A549 (cell line): ENCODE data around the gene SF1. TPM values are rescaled to one million over a fixed set of nuclear protein-coding genes. Genes with fewer than 3 reads are reported as not detected.

Experiments used
- ATAC-seq, 2 experiments: fragments of 200-7000 bp in 1 of 2; fragments of >200 bp in 1 of 2; cut with Nextera tagmentation in 1 of 2; cut with Tn5 transposase in 1 of 2; 3 replicates each; pipeline versions ENCODE4 v1.8.0 to v1.9.1; 2018 to 2020; ENCODE audit warnings: mild to moderate bottlenecking in 1 of 2, moderate library complexity in 1 of 2
- CTCF ChIA-PET: fragments of 300-600 bp; sonication (Branson Sonifier 250); formaldehyde crosslinking; extraction: SDS; loops from one replicate; lab custom pipeline; 2021; ENCODE audit warnings: antibody characterized with exemption, inconsistent platforms; lab: Yijun Ruan, JAX
- POLR2A ChIA-PET: fragments of 350-600 bp; formaldehyde crosslinking; extraction: SDS; loops from one replicate; lab custom pipeline; 2021; ENCODE audit warnings: antibody characterized with exemption, inconsistent platforms; lab: Yijun Ruan, JAX
- DNase-seq, 2 experiments: peaks; one replicate each; pipeline versions ENCODE4 v3.0.0 to v3.0.0-alpha.2; 2011 to 2016; ENCODE audit warnings: low read depth in 1 of 2, low spot score in 1 of 2
- FAIRE-seq: peaks from 2 replicates; lab custom pipeline; 2011; peaks lifted over from hg19 to GRCh38; lab: Jason Lieb, UNC
- H3K27ac ChIP-seq, 2 experiments: fragments of >200 bp; sonication (Bioruptor Twin); formaldehyde crosslinking; 3 replicates each; pipeline ENCODE4 v1.5.1; 2016 to 2017
- H3K4me1 ChIP-seq: fragments of >200 bp; sonication (Bioruptor Twin); formaldehyde crosslinking; 3 replicates; pipeline ENCODE4 v1.6.1; 2016
- H3K4me2 ChIP-seq: fragments of >200 bp; sonication (Bioruptor Twin); formaldehyde crosslinking; 3 replicates; pipeline ENCODE4 v1.6.1; 2016
- H3K4me3 ChIP-seq: fragments of >200 bp; sonication (Bioruptor Twin); formaldehyde crosslinking; 3 replicates; pipeline ENCODE4 v1.5.1; 2016
- H3K9me3 ChIP-seq: fragments of >200 bp; sonication (Bioruptor Twin); formaldehyde crosslinking; 3 replicates; pipeline ENCODE4 v1.6.1; 2016
- BHLHE40 ChIP-seq: IDR thresholded peaks from 2 replicates; pipeline ENCODE4 v1.6.1; 2012; ENCODE audit warnings: low read depth, low read length, inconsistent platforms
- CBX8 ChIP-seq: fragments of 200-600 bp; sonication (generic); IDR thresholded peaks from 2 replicates; pipeline ENCODE4 v1.6.1; 2016
- CHD4 ChIP-seq: fragments of 200-600 bp; sonication (generic); IDR thresholded peaks from 2 replicates; pipeline ENCODE4 v1.6.1; 2016; ENCODE audit warnings: antibody characterized with exemption, mild to moderate bottlenecking, borderline replicate concordance
- CTCF ChIP-seq: fragments of >200 bp; sonication (Bioruptor Twin); formaldehyde crosslinking; IDR thresholded peaks from 3 replicates; pipeline ENCODE4 v1.5.1; 2016
- E2F6 ChIP-seq: IDR thresholded peaks from 2 replicates; pipeline ENCODE4 v1.6.1; 2012; ENCODE audit warnings: low read depth, borderline replicate concordance
- GATA3 ChIP-seq: IDR thresholded peaks from 2 replicates; pipeline ENCODE4 v1.6.1; 2012; ENCODE audit warnings: borderline replicate concordance
- HEYL ChIP-seq: fragments of 250-450 bp; sonication (Bioruptor Pico); IDR thresholded peaks from 2 replicates; pipeline ENCODE4 v1.8.0; 2021; ENCODE audit warnings: mild to moderate bottlenecking, moderate library complexity
- KDM5A ChIP-seq: fragments of 200-600 bp; sonication (generic); IDR thresholded peaks from 2 replicates; pipeline ENCODE4 v1.6.1; 2016; ENCODE audit warnings: antibody characterized with exemption, mild to moderate bottlenecking
- MAZ ChIP-seq: fragments of 150-350 bp; IDR thresholded peaks from 2 replicates; pipeline ENCODE4 v1.6.1; 2014; ENCODE audit warnings: antibody characterized with exemption, low read depth, low read length, borderline replicate concordance
- MYC ChIP-seq: IDR thresholded peaks from 2 replicates; pipeline ENCODE4 v1.6.1; 2012; ENCODE audit warnings: mild to moderate bottlenecking, inconsistent platforms, low read length, improper control_type of control experiment, borderline replicate concordance
- NFE2L2 ChIP-seq: fragments of 150-350 bp; conservative IDR thresholded peaks from 2 replicates; pipeline ENCODE4 v1.6.1; 2014; ENCODE audit warnings: low read length
- POLR2AphosphoS2 ChIP-seq: conservative IDR thresholded peaks from 2 replicates; pipeline ENCODE4 v1.6.1; 2012; ENCODE audit warnings: low read length, improper control_type of control experiment, inconsistent platforms
- RAD21 ChIP-seq, 2 experiments: fragments of >200 bp in 1 of 2; sonication (Bioruptor Twin) in 1 of 2; formaldehyde crosslinking in 1 of 2; IDR thresholded peaks in 1 of 2; conservative IDR thresholded peaks in 1 of 2; 2 replicates in 1 of 2; 3 replicates in 1 of 2; pipeline ENCODE4 v1.6.1; 2012 to 2018; ENCODE audit warnings: inconsistent platforms in 1 of 2
- SMC3 ChIP-seq: fragments of >200 bp; sonication (Bioruptor Twin); formaldehyde crosslinking; IDR thresholded peaks from 3 replicates; pipeline ENCODE4 v1.6.1; 2018; ENCODE audit warnings: inconsistent platforms
- TP53 ChIP-seq: fragments of 250-450 bp; sonication (Bioruptor Pico); IDR thresholded peaks from 2 replicates; pipeline ENCODE4 v1.5.0; 2021; ENCODE audit warnings: mild to moderate bottlenecking, moderate library complexity
- ZFP36 ChIP-seq: fragments of 450-650 bp; IDR thresholded peaks from 2 replicates; pipeline ENCODE4 v1.6.1; 2014; ENCODE audit warnings: borderline replicate concordance; ENCODE audit not compliant: partially characterized antibody
- WGBS: methylation state at CpG from one replicate; pipeline ENCODE4 v1.1.6; 2017; ENCODE audit errors: missing lambda C conversion rate; 5-methylcytosine and 5-hydroxymethylcytosine counted together
- polyA plus RNA-seq, 4 experiments: library from polyadenylated mRNA; depleted of rRNA in 3 of 4; stranded (reverse); fragments of >200 nt; fragmentation: RNase III in 1 of 4; extraction: RNeasy Plus Mini Kit Qiagen cat#74134 plus additional on column Dnase treatment in 1 of 4; gene quantifications; 2 replicates in 3 of 4; 3 replicates in 1 of 4; pipeline ENCODE4 v1.2.3, GENCODE V29; 2011 to 2017
- TF ChIP-seq, protein P1 (sequence below): fragments of >200 bp; sonication (Bioruptor Twin); formaldehyde crosslinking; IDR thresholded peaks from 2 replicates; pipeline ENCODE4 v1.6.1; 2016
- TF ChIP-seq, protein P2 (sequence below): fragments of 250-450 bp; sonication (Bioruptor Pico); IDR thresholded peaks from 2 replicates; pipeline ENCODE4 v1.5.0; 2020; ENCODE audit warnings: low read depth, mild to moderate bottlenecking, moderate library complexity

SF1 gene
- polyA plus RNA-seq, 2 of the 4 experiments (the other 2 are of a cell fraction), result 104 to 310 TPM

GRCh38 chr11:64787526-64788320 lies 9.4 kb upstream of the SF1 start:
- peak; percentile 72 to 89 for DNase-seq
- Histone ChIP-seq H3K9me3 (no peaks in the 10 kb centered on the region), H3K4me3 (no peak overlapping the region), H3K4me1 (no peaks in the 10 kb centered on the region), H3K27ac (peak overlapping the region in 1 of 2 experiments; percentile 39; a peak in 1 of 6 replicates), H3K4me2 (no peak overlapping the region)
- TF ChIP-seq MAZ, result no peak
- TF ChIP-seq RAD21 (conservative IDR thresholded peaks at IDR 0.05 in 1 of 2, IDR thresholded peaks at IDR 0.05 in 1 of 2), result peak; percentile 75 to 84
- peak; percentile 81 for TF ChIP-seq CTCF
- TF ChIP-seq SMC3, result peak; percentile 75
- peak; percentile 74 to 93 for ATAC-seq
- 40% methylated on average over 15 of the region's 15 CpGs for WGBS
- POLR2A ChIA-PET, result no interaction called here
- no peak for FAIRE-seq
- CTCF ChIA-PET, result interaction anchor here (0.5 to 9.7 kb wide), 26 partner anchors 10 to 343 kb away, joined by 3 to 79 read pairs (median 4); partner anchors contain the start of genes ARL2, CDC42BPG, MAP4K2 and MEN1

DNA sequence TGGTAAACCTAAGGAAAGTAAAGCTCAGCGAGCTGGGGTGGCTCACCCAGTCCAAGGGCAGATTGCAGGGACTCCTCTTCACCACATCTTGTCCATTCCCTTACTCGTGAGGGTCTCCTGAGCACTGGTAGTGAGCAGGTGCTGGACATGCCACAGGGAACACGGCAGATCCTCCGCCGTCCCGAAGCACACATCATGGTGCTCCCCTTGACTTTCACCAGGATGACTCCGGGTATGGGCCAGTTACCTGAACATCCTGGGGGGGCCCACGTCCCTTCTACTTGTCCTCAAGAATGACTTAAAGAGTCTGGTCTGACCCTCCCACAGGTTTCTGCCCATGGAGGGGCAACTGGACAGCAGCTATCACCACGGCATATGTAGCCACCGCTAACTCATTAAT lies 8.0 kb upstream of the SF1 start:
- CTCF ChIA-PET, result interaction anchor here (0.7 to 9.7 kb wide), 15 partner anchors 9 to 228 kb away, joined by 3 to 79 read pairs (median 4); partner anchors contain the start of genes ARL2, CDC42BPG, MAP4K2 and MEN1
- TF ChIP-seq E2F6 (no peak), MAZ (no peak), CHD4 (no peak), TP53 (CRISPR knock-in tag) (no peak), ZFP36 (no peak), NFE2L2 (no peak), GATA3 (no peak), POLR2AphosphoS2 (no peak), MYC (no peak), CBX8 (no peak), BHLHE40 (no peak), HEYL (CRISPR knock-in tag) (no peak), KDM5A (no peak), SMC3 (no peak)
- TF ChIP-seq, protein P1, sequence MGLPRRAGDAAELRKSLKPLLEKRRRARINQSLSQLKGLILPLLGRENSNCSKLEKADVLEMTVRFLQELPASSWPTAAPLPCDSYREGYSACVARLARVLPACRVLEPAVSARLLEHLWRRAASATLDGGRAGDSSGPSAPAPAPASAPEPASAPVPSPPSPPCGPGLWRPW, result no peak
- TF ChIP-seq, protein P2, sequence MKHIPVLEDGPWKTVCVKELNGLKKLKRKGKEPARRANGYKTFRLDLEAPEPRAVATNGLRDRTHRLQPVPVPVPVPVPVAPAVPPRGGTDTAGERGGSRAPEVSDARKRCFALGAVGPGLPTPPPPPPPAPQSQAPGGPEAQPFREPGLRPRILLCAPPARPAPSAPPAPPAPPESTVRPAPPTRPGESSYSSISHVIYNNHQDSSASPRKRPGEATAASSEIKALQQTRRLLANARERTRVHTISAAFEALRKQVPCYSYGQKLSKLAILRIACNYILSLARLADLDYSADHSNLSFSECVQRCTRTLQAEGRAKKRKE, result no peak
- DNase-seq, result no peak
- H3K4me1 ChIP-seq, result no peaks in the 10 kb centered on the region
- ATAC-seq, result no peak
- POLR2A ChIA-PET, result no interaction called here
- 85% methylated on average over 10 of the region's 10 CpGs for WGBS
- FAIRE-seq, result no peak
- no peak overlapping the region for H3K4me2 ChIP-seq
- no peaks in the 10 kb centered on the region for H3K9me3 ChIP-seq
- H3K27ac ChIP-seq, result no peak overlapping the region
- no peak overlapping the region for H3K4me3 ChIP-seq
